NCI-H460 (cell line): ENCODE measurements around the gene TPSD1. TPM values are rescaled to one million over a fixed set of nuclear protein-coding genes. Genes with fewer than 3 reads are reported as not detected.
"Not testable (repeated sequence)": the region's sequence is repeated elsewhere in the genome, so short reads cannot be mapped to it uniquely, and the experiment has no call there.

Source experiments
- DNase-seq: peaks from one replicate; pipeline ENCODE4 v3.0.0-alpha.2; 2016; ENCODE audit warnings: low read depth; ENCODE audit errors: extremely low read depth
- total RNA-seq: library from RNA; depleted of rRNA; stranded (reverse); fragments of >200 nt; shearing (Covaris generic); gene quantifications from 2 replicates; pipeline ENCODE4 v1.2.3, GENCODE V29; 2014

The TPSD1 gene
- total RNA-seq, 1 experiment from 2014 or later, result not detected

GRCh38 chr16:1220098-1220728 lies 35.7 kb upstream of the TPSD1 start:
- DNase-seq, result no peak

GRCh38 chr16:1220841-1221627 lies 34.8 kb upstream of the TPSD1 start:
- no peak for DNase-seq

- no peak for DNase-seq
These were observed 34.0 kb upstream of the TPSD1 start for GRCh38 chr16:1221628-1222552.

GRCh38 chr16:1222553-1223354 lies 33.1 kb upstream of the TPSD1 start:
- no peak for DNase-seq

- DNase-seq, result no peak
These were observed 32.3 kb upstream of the TPSD1 start for GRCh38 chr16:1223355-1224214.

- no peak for DNase-seq
These were observed 31.3 kb upstream of the TPSD1 start for GRCh38 chr16:1224558-1224957.

GRCh38 chr16:1225051-1225451 lies 30.8 kb upstream of the TPSD1 start, which contains the start of gene TPSG1:
TSS of gene TPSG1 (minus strand) at chr16:1225268. CDS start at chr16:1225252, 16 bp downstream.
- DNase-seq, result no peak

GRCh38 chr16:1225728-1226311 lies 30.0 kb upstream of the TPSD1 start:
- DNase-seq, result not testable (repeated sequence)

- DNase-seq, result not testable (repeated sequence)
These were observed 29.2 kb upstream of the TPSD1 start for GRCh38 chr16:1226692-1227091.

- not testable (repeated sequence) for DNase-seq
These were observed 27.6 kb upstream of the TPSD1 start for GRCh38 chr16:1228227-1228626.

- DNase-seq, result not testable (repeated sequence)
These were observed 26.4 kb upstream of the TPSD1 start for GRCh38 chr16:1229476-1229875.

GRCh38 chr16:1230084-1230470 lies 25.8 kb upstream of the TPSD1 start, which contains the start of gene TPSB2:
TSS of gene TPSB2 (minus strand) at chr16:1230184. CDS start at chr16:1229951, 233 bp downstream.
- not testable (repeated sequence) for DNase-seq

GRCh38 chr16:1230471-1231212 lies 25.2 kb upstream of the TPSD1 start:
- not testable (repeated sequence) for DNase-seq

GRCh38 chr16:1231301-1231700 lies 24.6 kb upstream of the TPSD1 start:
- DNase-seq, result not testable (repeated sequence)

- DNase-seq, result not testable (repeated sequence)
These were observed 23.7 kb upstream of the TPSD1 start for GRCh38 chr16:1232049-1232748.

GRCh38 chr16:1236659-1237058 lies 19.2 kb upstream of the TPSD1 start:
- not testable (repeated sequence) for DNase-seq

GRCh38 chr16:1237990-1238389 lies 17.9 kb upstream of the TPSD1 start:
- no peak for DNase-seq
